GM23338 (cell line): ENCODE results near the gene TENM4. TPM values are rescaled to one million over a fixed set of nuclear protein-coding genes. Genes with fewer than 3 reads are reported as not detected.

Experiments
- ATAC-seq: fragments of 200-7000 bp; cut with Tn5 transposase; 3 replicates; pipeline ENCODE4 v1.9.1; 2020
- DNase-seq: peaks from one replicate; pipeline ENCODE4 v3.0.0-alpha.2; 2015; ENCODE audit warnings: low spot score
- H2AFZ ChIP-seq: fragments of 200-600 bp; sonication (generic); 2 replicates; pipeline ENCODE4 v1.8.0; 2016; ENCODE audit warnings: antibody characterized with exemption, mild to moderate bottlenecking, moderate library complexity
- H3F3A ChIP-seq: fragments of 200-600 bp; sonication (generic); replicated peaks from 2 replicates; pipeline ENCODE4 v1.8.0; 2017; ENCODE audit warnings: antibody characterized with exemption, mixed run types, low read depth
- H3K27ac ChIP-seq: fragments of 200-600 bp; sonication (generic); 2 replicates; pipeline ENCODE4 v1.6.1; 2016; ENCODE audit warnings: low read depth
- H3K27me3 ChIP-seq: fragments of 200-600 bp; sonication (generic); 2 replicates; pipeline ENCODE4 v1.8.0; 2016; ENCODE audit warnings: mild to moderate bottlenecking, mixed run types, moderate library complexity; ENCODE audit not compliant: insufficient read depth
- H3K36me3 ChIP-seq: fragments of 200-600 bp; sonication (generic); 2 replicates; pipeline ENCODE4 v1.8.0; 2016; ENCODE audit warnings: mild to moderate bottlenecking; ENCODE audit not compliant: insufficient read depth
- H3K4me1 ChIP-seq: fragments of 200-600 bp; sonication (generic); 2 replicates; pipeline ENCODE4 v1.8.0; 2016; ENCODE audit warnings: mild to moderate bottlenecking, moderate library complexity; ENCODE audit not compliant: insufficient read depth
- H3K4me2 ChIP-seq: fragments of 200-600 bp; sonication (generic); 2 replicates; pipeline ENCODE4 v1.7.1; 2017; ENCODE audit warnings: mixed run types
- H3K4me3 ChIP-seq: fragments of 200-600 bp; sonication (generic); 2 replicates; pipeline ENCODE4 v1.6.1; 2016; ENCODE audit warnings: mixed run types
- H3K79me2 ChIP-seq: fragments of 200-600 bp; sonication (generic); replicated peaks from 2 replicates; pipeline ENCODE4 v1.8.0; 2017; ENCODE audit warnings: mild to moderate bottlenecking; ENCODE audit not compliant: insufficient read depth
- H3K9me2 ChIP-seq: fragments of 200-600 bp; sonication (generic); 2 replicates; pipeline ENCODE4 v1.8.0; 2017; ENCODE audit not compliant: insufficient read depth
- H4K20me1 ChIP-seq: fragments of 200-600 bp; sonication (generic); replicated peaks from 2 replicates; pipeline ENCODE4 v1.8.0; 2017; ENCODE audit warnings: mild to moderate bottlenecking; ENCODE audit not compliant: insufficient read depth
- H3K27ac Mint-ChIP-seq: 2 replicates; pipeline ENCODE4 v1.8.0; 2020; ENCODE audit warnings: inconsistent platforms, mild to moderate bottlenecking, moderate library complexity, mixed read lengths
- H3K27me3 Mint-ChIP-seq: 3 replicates; pipeline ENCODE4 v1.8.0; 2022; ENCODE audit warnings: low read depth, mild to moderate bottlenecking, moderate library complexity, mixed read lengths, inconsistent platforms; ENCODE audit not compliant: insufficient read depth, poor library complexity
- H3K36me3 Mint-ChIP-seq: 3 replicates; pipeline ENCODE4 v1.8.0; 2021; ENCODE audit warnings: low read depth, mild to moderate bottlenecking, inconsistent platforms, moderate library complexity, mixed read lengths
- H3K4me1 Mint-ChIP-seq: 3 replicates; pipeline ENCODE4 v1.8.0; 2020; ENCODE audit warnings: mild to moderate bottlenecking, inconsistent platforms, mixed read lengths
- H3K4me3 Mint-ChIP-seq: 3 replicates; pipeline ENCODE4 v1.8.0; 2021; ENCODE audit warnings: moderate library complexity, mild to moderate bottlenecking, inconsistent platforms, mixed read lengths
- H3K9me3 Mint-ChIP-seq: 3 replicates; pipeline ENCODE4 v1.8.0; 2020; ENCODE audit warnings: moderate library complexity, mild to moderate bottlenecking, inconsistent platforms, mixed read lengths
- CREB1 ChIP-seq: fragments of 250-450 bp; sonication (Bioruptor Pico); IDR thresholded peaks from 2 replicates; pipeline ENCODE4 v1.5.0; 2020; ENCODE audit warnings: low read depth, mild to moderate bottlenecking, moderate library complexity
- EZH2 ChIP-seq: fragments of 200-600 bp; sonication (generic); IDR thresholded peaks from one replicate; pipeline ENCODE4 v1.8.0; 2017; ENCODE audit warnings: antibody characterized with exemption, mild to moderate bottlenecking, low read depth; ENCODE audit not compliant: unreplicated experiment
- EZH2phosphoT487 ChIP-seq: fragments of 200-600 bp; sonication (generic); IDR thresholded peaks from one replicate; pipeline ENCODE4 v1.8.1; 2018; ENCODE audit warnings: antibody characterized with exemption; ENCODE audit not compliant: unreplicated experiment
- JUNB ChIP-seq: IDR thresholded peaks from one replicate; pipeline ENCODE4 v1.6.1; 2016; ENCODE audit warnings: antibody characterized with exemption; ENCODE audit not compliant: unreplicated experiment
- NANOG ChIP-seq: IDR thresholded peaks from 2 replicates; pipeline ENCODE4 v1.6.1; 2016; ENCODE audit warnings: antibody characterized with exemption, borderline replicate concordance
- POLR2AphosphoS5 ChIP-seq: IDR thresholded peaks from 2 replicates; pipeline ENCODE4 v1.6.1; 2016; ENCODE audit warnings: antibody characterized with exemption, low read depth
- STAT1 ChIP-seq: IDR thresholded peaks from one replicate; pipeline ENCODE4 v1.6.1; 2016; ENCODE audit warnings: antibody characterized with exemption; ENCODE audit not compliant: unreplicated experiment
- ZNF114 ChIP-seq: fragments of 250-450 bp; sonication (Bioruptor Pico); IDR thresholded peaks from 2 replicates; pipeline ENCODE4 v1.5.0; 2020; ENCODE audit warnings: mild to moderate bottlenecking, moderate library complexity
- ZNF331 ChIP-seq: fragments of 250-450 bp; sonication (Bioruptor Pico); IDR thresholded peaks from 2 replicates; pipeline ENCODE4 v1.5.0; 2020; ENCODE audit warnings: low read depth, mild to moderate bottlenecking, moderate library complexity
- polyA plus RNA-seq: library from polyadenylated mRNA; unstranded; fragments of >200 nt; fragmentation: Nextera tagmentation; extraction: Ambion mirVana; gene quantifications from 2 replicates; pipeline ENCODE4 v1.2.1, GENCODE V29; 2016
- total RNA-seq: library from RNA; depleted of rRNA; stranded (reverse); fragments of >200 nt; shearing (Covaris generic); gene quantifications from 2 replicates; pipeline ENCODE4 v1.2.3, GENCODE V29; 2014
- TF ChIP-seq, protein P1 (sequence below), 2 experiments: fragments of 200-600 bp in 1 of 2; sonication (generic) in 1 of 2; conservative IDR thresholded peaks; 2 replicates each; pipeline versions ENCODE4 v1.5.1 to v1.6.1; 2016 to 2017; ENCODE audit warnings: antibody characterized with exemption in 2 of 2, low read depth in 2 of 2, mild to moderate bottlenecking in 2 of 2, moderate library complexity in 1 of 2
- TF ChIP-seq, protein P2 (sequence below): IDR thresholded peaks from 2 replicates; pipeline ENCODE4 v1.6.1; 2016; ENCODE audit warnings: antibody characterized with exemption
- TF ChIP-seq, protein P3 (sequence below): fragments of 250-450 bp; sonication (Bioruptor Pico); IDR thresholded peaks from 2 replicates; pipeline ENCODE4 v1.5.0; 2020; ENCODE audit warnings: mild to moderate bottlenecking, moderate library complexity
- TF ChIP-seq, protein P4 (sequence below): IDR thresholded peaks from one replicate; pipeline ENCODE4 v1.6.1; 2018; ENCODE audit warnings: antibody characterized with exemption; ENCODE audit not compliant: unreplicated experiment

Gene TENM4
- total and polyA plus RNA-seq, 2 experiments from 2014 or later: 7.3 TPM

DNA sequence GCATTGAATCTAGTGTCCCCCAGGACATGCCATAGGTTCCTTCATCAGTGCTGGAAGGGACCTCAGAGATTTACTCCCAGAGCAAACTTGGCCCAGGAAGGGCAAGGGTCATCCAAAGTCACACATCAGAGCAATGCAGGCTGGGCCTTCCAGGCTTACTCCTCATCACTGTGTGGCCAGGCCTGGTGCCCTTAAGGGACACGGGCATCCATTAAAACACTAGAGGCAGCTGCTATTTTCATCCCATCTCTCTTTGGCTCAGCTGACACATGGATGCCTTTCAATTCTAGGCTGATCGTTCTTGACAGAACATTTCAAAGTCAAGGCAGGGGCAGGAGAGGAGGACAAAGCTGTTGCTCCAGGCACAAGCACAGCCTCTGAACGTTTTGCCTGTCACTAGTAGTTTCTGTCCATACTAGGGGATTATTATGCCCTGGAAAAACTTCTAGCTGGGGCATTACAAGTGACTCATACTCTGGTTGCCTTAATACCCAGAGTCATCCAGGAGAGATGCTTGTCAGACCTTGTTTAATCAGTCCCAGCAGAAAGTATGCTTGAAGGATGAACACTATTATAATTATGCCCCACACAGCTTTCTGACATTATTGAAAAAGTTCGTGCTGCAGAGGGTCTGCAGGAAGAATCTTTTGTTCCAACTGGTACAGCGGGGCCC is 240.3 kb downstream of the TENM4 start:
- TF ChIP-seq, protein P1, sequence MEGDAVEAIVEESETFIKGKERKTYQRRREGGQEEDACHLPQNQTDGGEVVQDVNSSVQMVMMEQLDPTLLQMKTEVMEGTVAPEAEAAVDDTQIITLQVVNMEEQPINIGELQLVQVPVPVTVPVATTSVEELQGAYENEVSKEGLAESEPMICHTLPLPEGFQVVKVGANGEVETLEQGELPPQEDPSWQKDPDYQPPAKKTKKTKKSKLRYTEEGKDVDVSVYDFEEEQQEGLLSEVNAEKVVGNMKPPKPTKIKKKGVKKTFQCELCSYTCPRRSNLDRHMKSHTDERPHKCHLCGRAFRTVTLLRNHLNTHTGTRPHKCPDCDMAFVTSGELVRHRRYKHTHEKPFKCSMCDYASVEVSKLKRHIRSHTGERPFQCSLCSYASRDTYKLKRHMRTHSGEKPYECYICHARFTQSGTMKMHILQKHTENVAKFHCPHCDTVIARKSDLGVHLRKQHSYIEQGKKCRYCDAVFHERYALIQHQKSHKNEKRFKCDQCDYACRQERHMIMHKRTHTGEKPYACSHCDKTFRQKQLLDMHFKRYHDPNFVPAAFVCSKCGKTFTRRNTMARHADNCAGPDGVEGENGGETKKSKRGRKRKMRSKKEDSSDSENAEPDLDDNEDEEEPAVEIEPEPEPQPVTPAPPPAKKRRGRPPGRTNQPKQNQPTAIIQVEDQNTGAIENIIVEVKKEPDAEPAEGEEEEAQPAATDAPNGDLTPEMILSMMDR (conservative IDR thresholded peaks at IDR 0.05; ENCODE audit: low read depth in 2 of 2): no peak
- TF ChIP-seq NANOG (no peak), EZH2phosphoT487 (no peak), ZNF331 (CRISPR knock-in tag) (no peak), ZNF114 (CRISPR knock-in tag) (no peak), CREB1 (CRISPR knock-in tag) (no peak), EZH2 (no peak), STAT1 (no peak), POLR2AphosphoS5 (no peak), JUNB (no peak)
- TF ChIP-seq, protein P2, sequence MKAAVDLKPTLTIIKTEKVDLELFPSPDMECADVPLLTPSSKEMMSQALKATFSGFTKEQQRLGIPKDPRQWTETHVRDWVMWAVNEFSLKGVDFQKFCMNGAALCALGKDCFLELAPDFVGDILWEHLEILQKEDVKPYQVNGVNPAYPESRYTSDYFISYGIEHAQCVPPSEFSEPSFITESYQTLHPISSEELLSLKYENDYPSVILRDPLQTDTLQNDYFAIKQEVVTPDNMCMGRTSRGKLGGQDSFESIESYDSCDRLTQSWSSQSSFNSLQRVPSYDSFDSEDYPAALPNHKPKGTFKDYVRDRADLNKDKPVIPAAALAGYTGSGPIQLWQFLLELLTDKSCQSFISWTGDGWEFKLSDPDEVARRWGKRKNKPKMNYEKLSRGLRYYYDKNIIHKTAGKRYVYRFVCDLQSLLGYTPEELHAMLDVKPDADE: no peak
- TF ChIP-seq, protein P3, sequence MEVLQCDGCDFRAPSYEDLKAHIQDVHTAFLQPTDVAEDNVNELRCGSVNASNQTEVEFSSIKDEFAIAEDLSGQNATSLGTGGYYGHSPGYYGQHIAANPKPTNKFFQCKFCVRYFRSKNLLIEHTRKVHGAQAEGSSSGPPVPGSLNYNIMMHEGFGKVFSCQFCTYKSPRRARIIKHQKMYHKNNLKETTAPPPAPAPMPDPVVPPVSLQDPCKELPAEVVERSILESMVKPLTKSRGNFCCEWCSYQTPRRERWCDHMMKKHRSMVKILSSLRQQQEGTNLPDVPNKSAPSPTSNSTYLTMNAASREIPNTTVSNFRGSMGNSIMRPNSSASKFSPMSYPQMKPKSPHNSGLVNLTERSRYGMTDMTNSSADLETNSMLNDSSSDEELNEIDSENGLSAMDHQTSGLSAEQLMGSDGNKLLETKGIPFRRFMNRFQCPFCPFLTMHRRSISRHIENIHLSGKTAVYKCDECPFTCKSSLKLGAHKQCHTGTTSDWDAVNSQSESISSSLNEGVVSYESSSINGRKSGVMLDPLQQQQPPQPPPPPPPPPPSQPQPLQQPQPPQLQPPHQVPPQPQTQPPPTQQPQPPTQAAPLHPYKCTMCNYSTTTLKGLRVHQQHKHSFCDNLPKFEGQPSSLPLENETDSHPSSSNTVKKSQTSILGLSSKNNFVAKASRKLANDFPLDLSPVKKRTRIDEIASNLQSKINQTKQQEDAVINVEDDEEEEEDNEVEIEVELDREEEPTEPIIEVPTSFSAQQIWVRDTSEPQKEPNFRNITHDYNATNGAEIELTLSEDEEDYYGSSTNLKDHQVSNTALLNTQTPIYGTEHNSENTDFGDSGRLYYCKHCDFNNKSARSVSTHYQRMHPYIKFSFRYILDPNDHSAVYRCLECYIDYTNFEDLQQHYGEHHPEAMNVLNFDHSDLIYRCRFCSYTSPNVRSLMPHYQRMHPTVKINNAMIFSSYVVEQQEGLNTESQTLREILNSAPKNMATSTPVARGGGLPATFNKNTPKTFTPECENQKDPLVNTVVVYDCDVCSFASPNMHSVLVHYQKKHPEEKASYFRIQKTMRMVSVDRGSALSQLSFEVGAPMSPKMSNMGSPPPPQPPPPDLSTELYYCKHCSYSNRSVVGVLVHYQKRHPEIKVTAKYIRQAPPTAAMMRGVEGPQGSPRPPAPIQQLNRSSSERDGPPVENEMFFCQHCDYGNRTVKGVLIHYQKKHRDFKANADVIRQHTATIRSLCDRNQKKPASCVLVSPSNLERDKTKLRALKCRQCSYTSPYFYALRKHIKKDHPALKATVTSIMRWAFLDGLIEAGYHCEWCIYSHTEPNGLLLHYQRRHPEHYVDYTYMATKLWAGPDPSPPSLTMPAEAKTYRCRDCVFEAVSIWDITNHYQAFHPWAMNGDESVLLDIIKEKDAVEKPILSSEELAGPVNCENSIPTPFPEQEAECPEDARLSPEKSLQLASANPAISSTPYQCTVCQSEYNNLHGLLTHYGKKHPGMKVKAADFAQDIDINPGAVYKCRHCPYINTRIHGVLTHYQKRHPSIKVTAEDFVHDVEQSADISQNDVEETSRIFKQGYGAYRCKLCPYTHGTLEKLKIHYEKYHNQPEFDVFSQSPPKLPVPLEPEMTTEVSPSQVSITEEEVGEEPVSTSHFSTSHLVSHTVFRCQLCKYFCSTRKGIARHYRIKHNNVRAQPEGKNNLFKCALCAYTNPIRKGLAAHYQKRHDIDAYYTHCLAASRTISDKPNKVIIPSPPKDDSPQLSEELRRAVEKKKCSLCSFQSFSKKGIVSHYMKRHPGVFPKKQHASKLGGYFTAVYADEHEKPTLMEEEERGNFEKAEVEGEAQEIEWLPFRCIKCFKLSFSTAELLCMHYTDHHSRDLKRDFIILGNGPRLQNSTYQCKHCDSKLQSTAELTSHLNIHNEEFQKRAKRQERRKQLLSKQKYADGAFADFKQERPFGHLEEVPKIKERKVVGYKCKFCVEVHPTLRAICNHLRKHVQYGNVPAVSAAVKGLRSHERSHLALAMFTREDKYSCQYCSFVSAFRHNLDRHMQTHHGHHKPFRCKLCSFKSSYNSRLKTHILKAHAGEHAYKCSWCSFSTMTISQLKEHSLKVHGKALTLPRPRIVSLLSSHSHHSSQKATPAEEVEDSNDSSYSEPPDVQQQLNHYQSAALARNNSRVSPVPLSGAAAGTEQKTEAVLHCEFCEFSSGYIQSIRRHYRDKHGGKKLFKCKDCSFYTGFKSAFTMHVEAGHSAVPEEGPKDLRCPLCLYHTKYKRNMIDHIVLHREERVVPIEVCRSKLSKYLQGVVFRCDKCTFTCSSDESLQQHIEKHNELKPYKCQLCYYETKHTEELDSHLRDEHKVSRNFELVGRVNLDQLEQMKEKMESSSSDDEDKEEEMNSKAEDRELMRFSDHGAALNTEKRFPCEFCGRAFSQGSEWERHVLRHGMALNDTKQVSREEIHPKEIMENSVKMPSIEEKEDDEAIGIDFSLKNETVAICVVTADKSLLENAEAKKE (CRISPR knock-in tag): no peak
- TF ChIP-seq, protein P4, sequence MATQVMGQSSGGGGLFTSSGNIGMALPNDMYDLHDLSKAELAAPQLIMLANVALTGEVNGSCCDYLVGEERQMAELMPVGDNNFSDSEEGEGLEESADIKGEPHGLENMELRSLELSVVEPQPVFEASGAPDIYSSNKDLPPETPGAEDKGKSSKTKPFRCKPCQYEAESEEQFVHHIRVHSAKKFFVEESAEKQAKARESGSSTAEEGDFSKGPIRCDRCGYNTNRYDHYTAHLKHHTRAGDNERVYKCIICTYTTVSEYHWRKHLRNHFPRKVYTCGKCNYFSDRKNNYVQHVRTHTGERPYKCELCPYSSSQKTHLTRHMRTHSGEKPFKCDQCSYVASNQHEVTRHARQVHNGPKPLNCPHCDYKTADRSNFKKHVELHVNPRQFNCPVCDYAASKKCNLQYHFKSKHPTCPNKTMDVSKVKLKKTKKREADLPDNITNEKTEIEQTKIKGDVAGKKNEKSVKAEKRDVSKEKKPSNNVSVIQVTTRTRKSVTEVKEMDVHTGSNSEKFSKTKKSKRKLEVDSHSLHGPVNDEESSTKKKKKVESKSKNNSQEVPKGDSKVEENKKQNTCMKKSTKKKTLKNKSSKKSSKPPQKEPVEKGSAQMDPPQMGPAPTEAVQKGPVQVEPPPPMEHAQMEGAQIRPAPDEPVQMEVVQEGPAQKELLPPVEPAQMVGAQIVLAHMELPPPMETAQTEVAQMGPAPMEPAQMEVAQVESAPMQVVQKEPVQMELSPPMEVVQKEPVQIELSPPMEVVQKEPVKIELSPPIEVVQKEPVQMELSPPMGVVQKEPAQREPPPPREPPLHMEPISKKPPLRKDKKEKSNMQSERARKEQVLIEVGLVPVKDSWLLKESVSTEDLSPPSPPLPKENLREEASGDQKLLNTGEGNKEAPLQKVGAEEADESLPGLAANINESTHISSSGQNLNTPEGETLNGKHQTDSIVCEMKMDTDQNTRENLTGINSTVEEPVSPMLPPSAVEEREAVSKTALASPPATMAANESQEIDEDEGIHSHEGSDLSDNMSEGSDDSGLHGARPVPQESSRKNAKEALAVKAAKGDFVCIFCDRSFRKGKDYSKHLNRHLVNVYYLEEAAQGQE: no peak
- ATAC-seq (no peak), DNase-seq (no peak)
- Histone ChIP-seq H4K20me1 (no peaks in the 10 kb centered on the region), H3F3A (no peaks in the 10 kb centered on the region), H3K4me2 (no peak overlapping the region), H3K27me3 (no peaks in the 10 kb centered on the region), H3K4me3 (no peak overlapping the region), H2AFZ (no peak overlapping the region), H3K27ac (no peak overlapping the region), H3K36me3 (no peaks in the 10 kb centered on the region), H3K4me1 (no peaks in the 10 kb centered on the region), H3K79me2 (no peaks in the 10 kb centered on the region), H3K9me2 (no peaks in the 10 kb centered on the region)
- no peaks in the 10 kb centered on the region for H3K9me3 Mint-ChIP-seq
- no peak overlapping the region for H3K4me3 Mint-ChIP-seq
- no peaks in the 10 kb centered on the region for H3K4me1 Mint-ChIP-seq
- no peaks in the 10 kb centered on the region for H3K36me3 Mint-ChIP-seq
- no peak overlapping the region for H3K27ac Mint-ChIP-seq
- H3K27me3 Mint-ChIP-seq: peaks cover 4% of the 10 kb centered on the region
